GM18867 (cell line): Measurements from ENCODE around the gene WDR43.

Experiments
- ATAC-seq: cut with Tn5 transposase; IDR thresholded peaks from one replicate; pipeline ENCODE4 v1.9.1; 2021; ENCODE audit warnings: mild to moderate bottlenecking, moderate library complexity; ENCODE audit not compliant: unreplicated experiment

Gene WDR43

GRCh38 chr2:28906821-28907220 lies 12.4 kb downstream of the WDR43 start:
- no peak for ATAC-seq

- no peak for ATAC-seq
These were observed 13.7 kb downstream of the WDR43 start for GRCh38 chr2:28908172-28908571.

- no peak for ATAC-seq
These were observed 15.3 kb downstream of the WDR43 start for GRCh38 chr2:28909655-28910353.

GRCh38 chr2:28915939-28916338 lies 21.5 kb downstream of the WDR43 start:
- ATAC-seq, result no peak

- no peak for ATAC-seq
These were observed 32.4 kb downstream of the WDR43 start for GRCh38 chr2:28926847-28927246.

- ATAC-seq, result no peak
These were observed 33.0 kb downstream of the WDR43 start for GRCh38 chr2:28927469-28927868.

- ATAC-seq, result no peak
These were observed 33.4 kb downstream of the WDR43 start for GRCh38 chr2:28927878-28928277.

GRCh38 chr2:28929581-28929980 lies 35.1 kb downstream of the WDR43 start:
- ATAC-seq, result no peak

GRCh38 chr2:28930205-28930604 lies 35.7 kb downstream of the WDR43 start:
- no peak for ATAC-seq

GRCh38 chr2:28934769-28935168 lies 40.3 kb downstream of the WDR43 start:
- ATAC-seq, result no peak

- ATAC-seq, result no peak
These were observed 46.5 kb downstream of the WDR43 start for GRCh38 chr2:28941008-28941407.

- no peak for ATAC-seq
These were observed 50.2 kb downstream of the WDR43 start for GRCh38 chr2:28944535-28945248.

- no peak for ATAC-seq
These were observed 53.7 kb downstream of the WDR43 start for GRCh38 chr2:28948160-28948559.

GRCh38 chr2:28949190-28949589 lies 54.7 kb downstream of the WDR43 start:
- no peak for ATAC-seq

- no peak for ATAC-seq
These were observed 55.3 kb downstream of the WDR43 start for GRCh38 chr2:28949617-28950305.

- ATAC-seq, result no peak
These were observed 56.6 kb downstream of the WDR43 start for GRCh38 chr2:28950941-28951630.

- no peak for ATAC-seq
These were observed 57.7 kb downstream of the WDR43 start for GRCh38 chr2:28951910-28952835.

- no peak for ATAC-seq
These were observed 58.4 kb downstream of the WDR43 start for GRCh38 chr2:28952836-28953211.

- ATAC-seq, result no peak
These were observed 61.0 kb downstream of the WDR43 start for GRCh38 chr2:28955467-28955866.

GRCh38 chr2:28956415-28956826 lies 62.0 kb downstream of the WDR43 start:
- no peak for ATAC-seq
